ENCODE data around the gene AP5M1. TPM values are rescaled to one million over a fixed set of nuclear protein-coding genes. Genes with fewer than 3 reads are reported as not detected.

Gene AP5M1
- total and polyA plus RNA-seq, 2 of the 13 experiments (the other 11 are each of a cell fraction or from before 2014, with no cell fraction given): 14.8 to 35.0 TPM

- peaks cover 52% of the 10 kb centered on the region for H3K79me2 ChIP-seq (ENCODE audit: insufficient read depth, low read length)
- no peaks in the 10 kb centered on the region; a peak in 1 of 5 replicates for H3K27me3 ChIP-seq (ENCODE audit: control insufficient read depth in 1 of 2, insufficient read depth in 2 of 2, low read length in 2 of 2)
- WGBS (ENCODE audit: low lambda C conversion rate): 95% methylated on average over 2 of the region's 2 CpGs
- no TSS peak for BruUV-seq (replicated peaks)
- ATAC-seq: no peak
- no peak overlapping the region for H3K4me2 ChIP-seq (ENCODE audit: low read depth, low read length)
- DNase-seq (ENCODE audit: low spot score): no peak
- ChIA-PET POLR2A (no interaction called here), CTCF (ENCODE audit: low intra/inter-chr PET ratio, low total read pairs) (no interaction called here)
- no peak for TF ChIP-seq ZNF484 (CRISPR knock-in tag; IDR thresholded peaks at IDR 0.05; ENCODE audit: borderline replicate concordance, low read depth)
- TF ChIP-seq, protein P1, sequence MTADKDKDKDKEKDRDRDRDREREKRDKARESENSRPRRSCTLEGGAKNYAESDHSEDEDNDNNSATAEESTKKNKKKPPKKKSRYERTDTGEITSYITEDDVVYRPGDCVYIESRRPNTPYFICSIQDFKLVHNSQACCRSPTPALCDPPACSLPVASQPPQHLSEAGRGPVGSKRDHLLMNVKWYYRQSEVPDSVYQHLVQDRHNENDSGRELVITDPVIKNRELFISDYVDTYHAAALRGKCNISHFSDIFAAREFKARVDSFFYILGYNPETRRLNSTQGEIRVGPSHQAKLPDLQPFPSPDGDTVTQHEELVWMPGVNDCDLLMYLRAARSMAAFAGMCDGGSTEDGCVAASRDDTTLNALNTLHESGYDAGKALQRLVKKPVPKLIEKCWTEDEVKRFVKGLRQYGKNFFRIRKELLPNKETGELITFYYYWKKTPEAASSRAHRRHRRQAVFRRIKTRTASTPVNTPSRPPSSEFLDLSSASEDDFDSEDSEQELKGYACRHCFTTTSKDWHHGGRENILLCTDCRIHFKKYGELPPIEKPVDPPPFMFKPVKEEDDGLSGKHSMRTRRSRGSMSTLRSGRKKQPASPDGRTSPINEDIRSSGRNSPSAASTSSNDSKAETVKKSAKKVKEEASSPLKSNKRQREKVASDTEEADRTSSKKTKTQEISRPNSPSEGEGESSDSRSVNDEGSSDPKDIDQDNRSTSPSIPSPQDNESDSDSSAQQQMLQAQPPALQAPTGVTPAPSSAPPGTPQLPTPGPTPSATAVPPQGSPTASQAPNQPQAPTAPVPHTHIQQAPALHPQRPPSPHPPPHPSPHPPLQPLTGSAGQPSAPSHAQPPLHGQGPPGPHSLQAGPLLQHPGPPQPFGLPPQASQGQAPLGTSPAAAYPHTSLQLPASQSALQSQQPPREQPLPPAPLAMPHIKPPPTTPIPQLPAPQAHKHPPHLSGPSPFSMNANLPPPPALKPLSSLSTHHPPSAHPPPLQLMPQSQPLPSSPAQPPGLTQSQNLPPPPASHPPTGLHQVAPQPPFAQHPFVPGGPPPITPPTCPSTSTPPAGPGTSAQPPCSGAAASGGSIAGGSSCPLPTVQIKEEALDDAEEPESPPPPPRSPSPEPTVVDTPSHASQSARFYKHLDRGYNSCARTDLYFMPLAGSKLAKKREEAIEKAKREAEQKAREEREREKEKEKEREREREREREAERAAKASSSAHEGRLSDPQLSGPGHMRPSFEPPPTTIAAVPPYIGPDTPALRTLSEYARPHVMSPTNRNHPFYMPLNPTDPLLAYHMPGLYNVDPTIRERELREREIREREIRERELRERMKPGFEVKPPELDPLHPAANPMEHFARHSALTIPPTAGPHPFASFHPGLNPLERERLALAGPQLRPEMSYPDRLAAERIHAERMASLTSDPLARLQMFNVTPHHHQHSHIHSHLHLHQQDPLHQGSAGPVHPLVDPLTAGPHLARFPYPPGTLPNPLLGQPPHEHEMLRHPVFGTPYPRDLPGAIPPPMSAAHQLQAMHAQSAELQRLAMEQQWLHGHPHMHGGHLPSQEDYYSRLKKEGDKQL (CRISPR knock-in tag; IDR thresholded peaks at IDR 0.05; ENCODE audit: low read depth): no peak
- no peak for TF ChIP-seq ARHGAP35 (CRISPR knock-in tag; IDR thresholded peaks at IDR 0.05; ENCODE audit: borderline replicate concordance)
- no peak for TF ChIP-seq WIZ (CRISPR knock-in tag; IDR thresholded peaks at IDR 0.05)
- no peak for TF ChIP-seq HNRNPH1 (optimal IDR thresholded peaks at IDR 0.05; ENCODE audit: low read depth, low read length)
- no peak for TF ChIP-seq MYC (CRISPR knock-in tag; IDR thresholded peaks at IDR 0.05; ENCODE audit: borderline replicate concordance)
- TF ChIP-seq, protein P2, sequence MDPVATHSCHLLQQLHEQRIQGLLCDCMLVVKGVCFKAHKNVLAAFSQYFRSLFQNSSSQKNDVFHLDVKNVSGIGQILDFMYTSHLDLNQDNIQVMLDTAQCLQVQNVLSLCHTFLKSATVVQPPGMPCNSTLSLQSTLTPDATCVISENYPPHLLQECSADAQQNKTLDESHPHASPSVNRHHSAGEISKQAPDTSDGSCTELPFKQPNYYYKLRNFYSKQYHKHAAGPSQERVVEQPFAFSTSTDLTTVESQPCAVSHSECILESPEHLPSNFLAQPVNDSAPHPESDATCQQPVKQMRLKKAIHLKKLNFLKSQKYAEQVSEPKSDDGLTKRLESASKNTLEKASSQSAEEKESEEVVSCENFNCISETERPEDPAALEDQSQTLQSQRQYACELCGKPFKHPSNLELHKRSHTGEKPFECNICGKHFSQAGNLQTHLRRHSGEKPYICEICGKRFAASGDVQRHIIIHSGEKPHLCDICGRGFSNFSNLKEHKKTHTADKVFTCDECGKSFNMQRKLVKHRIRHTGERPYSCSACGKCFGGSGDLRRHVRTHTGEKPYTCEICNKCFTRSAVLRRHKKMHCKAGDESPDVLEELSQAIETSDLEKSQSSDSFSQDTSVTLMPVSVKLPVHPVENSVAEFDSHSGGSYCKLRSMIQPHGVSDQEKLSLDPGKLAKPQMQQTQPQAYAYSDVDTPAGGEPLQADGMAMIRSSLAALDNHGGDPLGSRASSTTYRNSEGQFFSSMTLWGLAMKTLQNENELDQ (CRISPR knock-in tag; IDR thresholded peaks at IDR 0.05; ENCODE audit: borderline replicate concordance): no peak
- TF ChIP-seq RFX1 (IDR thresholded peaks at IDR 0.05): no peak
- no peak for TF ChIP-seq POGK (CRISPR knock-in tag; conservative IDR thresholded peaks at IDR 0.05)
- TF ChIP-seq NFIB (CRISPR knock-in tag; IDR thresholded peaks at IDR 0.05; ENCODE audit: borderline replicate concordance): no peak
- TF ChIP-seq ZSCAN9 (CRISPR knock-in tag; IDR thresholded peaks at IDR 0.05; ENCODE audit: borderline replicate concordance): no peak
- TF ChIP-seq, protein P3, sequence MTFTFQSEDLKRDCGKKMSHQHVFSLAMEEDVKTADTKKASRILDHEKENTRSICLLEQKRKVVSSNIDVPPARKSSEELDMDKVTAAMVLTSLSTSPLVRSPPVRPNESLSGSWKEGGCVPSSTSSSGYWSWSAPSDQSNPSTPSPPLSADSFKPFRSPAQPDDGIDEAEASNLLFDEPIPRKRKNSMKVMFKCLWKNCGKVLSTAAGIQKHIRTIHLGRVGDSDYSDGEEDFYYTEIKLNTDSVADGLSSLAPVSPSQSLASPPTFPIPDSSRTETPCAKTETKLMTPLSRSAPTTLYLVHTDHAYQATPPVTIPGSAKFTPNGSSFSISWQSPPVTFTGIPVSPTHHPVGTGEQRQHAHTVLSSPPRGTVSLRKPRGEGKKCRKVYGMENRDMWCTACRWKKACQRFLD (CRISPR knock-in tag; IDR thresholded peaks at IDR 0.05; ENCODE audit: borderline replicate concordance): no peak
- no peaks in the 10 kb centered on the region for H3K9me3 ChIP-seq (ENCODE audit: low read length)
- peaks cover 37% of the 10 kb centered on the region for H3K4me1 ChIP-seq (ENCODE audit: insufficient read depth, low read length)
- H3K9ac ChIP-seq (ENCODE audit: insufficient read depth, low read depth, low read length): no peak overlapping the region
- no peak overlapping the region for H2AFZ ChIP-seq (ENCODE audit: low read length)
- intact Hi-C loops (cut with micrococcal nuclease; ENCODE audit: unreplicated experiment): no loop called here
- no peak for FAIRE-seq
- in situ Hi-C loops (cut with HindIII; ENCODE audit: extremely low pct_ligation_motif_present, low pct_unique_long_range_greater_than_20kb): no loop called here
- no peak overlapping the region for H3K4me3 ChIP-seq (replicated peaks in 1 of 3; ENCODE audit: insufficient read depth in 1 of 3, low read depth in 2 of 3, low read length in 3 of 3)
- H4K20me1 ChIP-seq (ENCODE audit: insufficient read depth, low read length): peaks cover 9% of the 10 kb centered on the region
- H3K27ac ChIP-seq (ENCODE audit: extremely low read length, insufficient read depth, low read length): no peak overlapping the region
- H3K36me3 ChIP-seq (replicated peaks in 1 of 2; ENCODE audit: control insufficient read depth in 1 of 2, insufficient read depth in 2 of 2, low read length in 2 of 2): peaks cover 2 to 16% of the 10 kb centered on the region in 2 experiments
These were observed 5.8 kb downstream of the AP5M1 start for GRCh38 chr14:57274551-57274950.
